SK-N-SH (cell line): ENCODE data around the gene MRTFB. TPM values are rescaled to one million over a fixed set of nuclear protein-coding genes. Genes with fewer than 3 reads are reported as not detected.

Experiments
- CTCF ChIA-PET: fragments of 300-600, 350-600 bp; formaldehyde crosslinking; extraction: SDS; loops from one replicate; lab custom pipeline; 2021; lab: Yijun Ruan, JAX
- POLR2A ChIA-PET: fragments of 350-600 bp; sonication (Branson Sonifier 250); formaldehyde crosslinking; extraction: SDS; loops from one replicate; lab custom pipeline; 2020; ENCODE audit warnings: antibody characterized with exemption, inconsistent platforms; lab: Yijun Ruan, JAX
- DNase-seq: peaks from one replicate; pipeline ENCODE4 v3.0.0; 2012
- H2AFZ ChIP-seq: fragments of 200-600 bp; sonication (generic); 2 replicates; pipeline ENCODE4 v1.8.1; 2016; ENCODE audit warnings: antibody characterized with exemption, mild to moderate bottlenecking, low read depth
- H3F3A ChIP-seq: fragments of 200-600 bp; sonication (generic); replicated peaks from 2 replicates; pipeline ENCODE3; 2016; ENCODE audit warnings: antibody characterized with exemption, mild to moderate bottlenecking; ENCODE audit not compliant: insufficient read depth
- H3K27ac ChIP-seq, 2 experiments: fragments of 200-500 bp in 1 of 2; fragments of 200-600 bp in 1 of 2; sonication (Bioruptor generic) in 1 of 2; sonication (generic), shearing (Covaris generic) in 1 of 2; 2 replicates each; pipeline versions ENCODE4 v1.5.1 to v1.6.1; 2014 to 2016; ENCODE audit warnings: low read depth in 2 of 2, inconsistent platforms in 1 of 2, low read length in 1 of 2, mild to moderate bottlenecking in 1 of 2, mixed read lengths in 1 of 2
- H3K27me3 ChIP-seq: fragments of 200-600 bp; sonication (generic), shearing (Covaris generic); 2 replicates; pipeline ENCODE4 v1.6.1; 2016; ENCODE audit warnings: mixed run types; ENCODE audit not compliant: insufficient read depth
- H3K36me3 ChIP-seq, 2 experiments: fragments of 200-500 bp in 1 of 2; fragments of 200-600 bp in 1 of 2; sonication (Bioruptor generic) in 1 of 2; sonication (generic) in 1 of 2; replicated peaks in 1 of 2; 2 replicates each; pipeline versions ENCODE3 to v1.5.1; 2014 to 2016; ENCODE audit warnings: low read length in 1 of 2, mild to moderate bottlenecking in 1 of 2; ENCODE audit not compliant: insufficient read depth in 2 of 2, control insufficient read depth in 1 of 2
- H3K4me1 ChIP-seq, 2 experiments: fragments of 200-500 bp in 1 of 2; fragments of 200-600 bp in 1 of 2; sonication (Bioruptor generic) in 1 of 2; sonication (generic), shearing (Covaris generic) in 1 of 2; 2 replicates each; pipeline versions ENCODE4 v1.5.1 to v1.6.1; 2014 to 2016; ENCODE audit warnings: low read depth in 1 of 2, low read length in 1 of 2, mixed run types in 1 of 2; ENCODE audit not compliant: insufficient read depth in 2 of 2, control insufficient read depth in 1 of 2
- H3K4me2 ChIP-seq: fragments of 200-600 bp; sonication (generic), shearing (Covaris generic); 2 replicates; pipeline ENCODE4 v1.6.1; 2017; ENCODE audit warnings: mixed run types
- H3K4me3 ChIP-seq, 2 experiments: fragments of 200-500 bp in 1 of 2; fragments of 200-600 bp in 1 of 2; sonication (Bioruptor generic) in 1 of 2; sonication (generic), shearing (Covaris generic) in 1 of 2; 2 replicates each; pipeline versions ENCODE4 v1.5.1 to v1.8.1; 2014 to 2016; ENCODE audit warnings: low read depth in 2 of 2, inconsistent platforms in 1 of 2, low read length in 1 of 2, mild to moderate bottlenecking in 1 of 2, mixed read lengths in 1 of 2, moderate library complexity in 1 of 2
- H3K79me2 ChIP-seq: fragments of 200-600 bp; sonication (generic); 2 replicates; pipeline ENCODE4 v1.8.1; 2017; ENCODE audit warnings: mild to moderate bottlenecking; ENCODE audit not compliant: insufficient read depth
- H3K9ac ChIP-seq: fragments of 200-600 bp; sonication (generic); 2 replicates; pipeline ENCODE4 v1.6.1; 2017; ENCODE audit warnings: mixed run types
- H3K9me2 ChIP-seq: fragments of 200-600 bp; sonication (generic); 2 replicates; pipeline ENCODE4 v1.6.1; 2017; ENCODE audit warnings: mixed run types
- H3K9me3 ChIP-seq: fragments of 200-600 bp; sonication (generic); 2 replicates; pipeline ENCODE4 v1.6.1; 2017; ENCODE audit warnings: mixed run types, mild to moderate bottlenecking, moderate library complexity
- H4K20me1 ChIP-seq: fragments of 200-600 bp; sonication (generic); 2 replicates; pipeline ENCODE4 v1.6.1; 2017; ENCODE audit warnings: mild to moderate bottlenecking, mixed run types; ENCODE audit not compliant: insufficient read depth
- CHD2 ChIP-seq: fragments of 150-350 bp; IDR thresholded peaks from 2 replicates; pipeline ENCODE4 v1.6.1; 2018; ENCODE audit warnings: low read length; ENCODE audit not compliant: partially characterized antibody
- EP300 ChIP-seq, 2 experiments: IDR thresholded peaks; 2 replicates each; pipeline versions ENCODE4 v1.4.0 to v1.6.1; 2012; ENCODE audit warnings: borderline replicate concordance in 1 of 2, low read depth in 1 of 2, low read length in 1 of 2
- FOSL2 ChIP-seq: IDR thresholded peaks from 2 replicates; pipeline ENCODE4 v1.4.0; 2012; ENCODE audit warnings: low read depth, mild to moderate bottlenecking, moderate library complexity, borderline replicate concordance
- GABPA ChIP-seq: IDR thresholded peaks from 2 replicates; pipeline ENCODE4 v1.4.0; 2012; ENCODE audit warnings: low read depth, mild to moderate bottlenecking
- GATA2 ChIP-seq: sonication (generic); formaldehyde crosslinking; IDR thresholded peaks from 2 replicates; pipeline ENCODE4 v1.5.0; 2020; ENCODE audit warnings: mild to moderate bottlenecking, missing genetic modification reagents
- JUND ChIP-seq: IDR thresholded peaks from 2 replicates; pipeline ENCODE4 v1.4.0; 2012
- POLR2AphosphoS5 ChIP-seq: IDR thresholded peaks from 2 replicates; pipeline ENCODE4 v1.6.1; 2012; ENCODE audit warnings: low read depth, low read length
- REST ChIP-seq: IDR thresholded peaks from 2 replicates; pipeline ENCODE4 v1.6.1; 2012; ENCODE audit warnings: mild to moderate bottlenecking, low read depth, low read length, moderate library complexity
- RFX5 ChIP-seq: IDR thresholded peaks from 2 replicates; pipeline ENCODE4 v1.6.1; 2012; ENCODE audit warnings: mild to moderate bottlenecking, improper control_type of control experiment, low read length
- RXRA ChIP-seq: IDR thresholded peaks from 2 replicates; pipeline ENCODE4 v1.4.0; 2012; ENCODE audit warnings: low read depth, mild to moderate bottlenecking, borderline replicate concordance
- WGBS: methylation state at CpG from one replicate; pipeline ENCODE4 v1.1.6; 2017; ENCODE audit warnings: low lambda C conversion rate; 5-methylcytosine and 5-hydroxymethylcytosine counted together
- polyA plus RNA-seq, 3 experiments: library from polyadenylated mRNA; depleted of rRNA; stranded (reverse); fragments of >200 nt; gene quantifications; 2 replicates each; pipeline ENCODE4 v1.2.3, GENCODE V29; 2012

MRTFB gene
- polyA plus RNA-seq, 1 of the 3 experiments (the other 2 are of a cell fraction), result 3.3 TPM

DNA sequence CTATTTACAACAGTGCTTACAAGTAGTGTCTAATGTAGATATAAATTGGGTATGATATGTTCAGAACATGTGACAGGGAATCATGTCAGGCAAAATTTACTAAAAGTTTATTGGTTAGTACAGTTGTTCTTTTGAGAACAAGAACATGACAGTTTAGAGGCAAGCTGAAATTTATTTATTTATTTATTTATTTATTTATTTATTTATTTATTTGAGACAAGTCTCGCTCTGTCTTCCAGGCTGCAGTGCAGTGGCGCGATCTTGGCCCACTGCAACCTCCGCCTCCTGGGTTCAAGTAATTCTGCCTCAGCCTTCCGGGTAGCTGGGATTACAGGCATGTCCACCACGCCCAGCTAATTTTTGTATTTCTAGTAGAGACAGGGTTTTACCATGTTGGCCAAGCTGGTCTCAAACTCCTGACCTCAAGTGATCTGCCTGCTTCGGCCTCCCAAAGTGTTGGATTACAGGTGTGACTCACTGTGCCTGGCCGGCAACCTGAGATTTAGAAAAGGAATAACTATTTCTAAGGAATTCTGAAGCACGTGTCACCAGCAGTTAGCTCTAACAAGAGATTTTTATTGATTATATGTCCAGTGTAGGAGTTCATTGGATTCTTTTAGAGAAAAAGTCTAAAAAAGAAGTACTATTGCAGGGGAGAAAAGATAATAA, 24.9 kb downstream of the MRTFB start (continued):
- TF ChIP-seq REST (no peak), FOSL2 (peak; percentile 46; the same call in 1 of the 2 replicates), GATA2 (CRISPR knock-in tag) (no peak), CHD2 (no peak), RFX5 (no peak), RXRA (peak; percentile 61), JUND (peak; percentile 53), EP300 (IDR thresholded peaks at IDR 0.05; ENCODE audit: borderline replicate concordance in 1 of 2, low read depth in 1 of 2, low read length in 1 of 2) (no peak), POLR2AphosphoS5 (no peak)
- TF ChIP-seq, all 33 proteins: peak for 4

- no peak for TF ChIP-seq GABPA
- TF ChIP-seq, all 33 proteins: peak for 0
- Histone ChIP-seq H3K4me2 (no peak overlapping the region), H3K4me3 (no peak overlapping the region), H3K27ac (no peak overlapping the region; a peak in 1 of 4 replicates), H3K4me1 (peaks cover 3 to 8% of the 10 kb centered on the region in 2 experiments; a peak in 3 of 4 replicates), H3K9ac (no peak overlapping the region), H3F3A (peaks cover 7% of the 10 kb centered on the region), H3K9me3 (no peaks in the 10 kb centered on the region), H3K27me3 (no peaks in the 10 kb centered on the region), H4K20me1 (no peaks in the 10 kb centered on the region), H2AFZ (no peak overlapping the region), H3K36me3 (peaks cover 0 to 3% of the 10 kb centered on the region in 2 experiments), H3K9me2 (no peaks in the 10 kb centered on the region), H3K79me2 (peaks cover 28% of the 10 kb centered on the region; the same call in 1 of the 2 replicates)
- 70% methylated on average over 4 of the region's 4 CpGs for WGBS
- ChIA-PET CTCF (interaction anchor here (0.8 to 1.7 kb wide), 3 partner anchors 10 to 88 kb away, joined by 3 to 6 read pairs (median 5); no protein-coding TSS in a partner anchor), POLR2A (no interaction called here)
- no peak for DNase-seq
Measured at GRCh38 chr16:14097182-14097959, 26.3 kb downstream of the MRTFB start.
